HEK293 (cell line): Measurements from ENCODE around the gene CH25H.

Experiments
- ATF2 ChIP-seq: fragments of 450-650 bp; formaldehyde crosslinking; IDR thresholded peaks from 2 replicates; pipeline ENCODE4 v1.5.1; 2016; ENCODE audit warnings: missing biosample characterization, missing genetic modification characterization, low read depth
- CTCF ChIP-seq: fragments of 450-650 bp; formaldehyde crosslinking; IDR thresholded peaks from 2 replicates; pipeline ENCODE4 v1.5.1; 2016; ENCODE audit warnings: missing biosample characterization, missing genetic modification characterization
- GLI4 ChIP-seq: fragments of 450-650 bp; formaldehyde crosslinking; IDR thresholded peaks from 2 replicates; pipeline ENCODE4 v1.5.1; 2016; ENCODE audit warnings: missing biosample characterization, missing genetic modification characterization
- GLIS1 ChIP-seq: fragments of 450-650 bp; formaldehyde crosslinking; IDR thresholded peaks from 2 replicates; pipeline ENCODE4 v1.5.1; 2016; ENCODE audit warnings: missing biosample characterization, missing genetic modification characterization
- KLF9 ChIP-seq: fragments of 450-650 bp; formaldehyde crosslinking; IDR thresholded peaks from 2 replicates; pipeline ENCODE4 v1.5.1; 2016; ENCODE audit warnings: missing biosample characterization, missing genetic modification characterization, low read depth
- PBX3 ChIP-seq: sonication (generic); formaldehyde crosslinking; IDR thresholded peaks from 2 replicates; pipeline ENCODE4 v1.8.1; 2022; ENCODE audit warnings: mild to moderate bottlenecking, moderate library complexity, missing genetic modification reagents
- REPIN1 ChIP-seq: fragments of 450-650 bp; formaldehyde crosslinking; IDR thresholded peaks from 2 replicates; pipeline ENCODE4 v1.5.1; 2017; ENCODE audit warnings: missing biosample characterization, missing genetic modification characterization, low read depth
- ZBTB11 ChIP-seq: fragments of 450-650 bp; formaldehyde crosslinking; conservative IDR thresholded peaks from 2 replicates; pipeline ENCODE4 v1.5.1; 2016; ENCODE audit warnings: low read depth, missing biosample characterization, missing genetic modification characterization
- ZBTB17 ChIP-seq: fragments of 450-650 bp; formaldehyde crosslinking; IDR thresholded peaks from 2 replicates; pipeline ENCODE4 v1.5.1; 2016; ENCODE audit warnings: missing biosample characterization, missing genetic modification characterization
- ZBTB48 ChIP-seq: fragments of 450-650 bp; formaldehyde crosslinking; IDR thresholded peaks from 2 replicates; pipeline ENCODE4 v1.5.1; 2016; ENCODE audit warnings: missing biosample characterization, missing genetic modification characterization
- ZBTB7A ChIP-seq: fragments of 450-650 bp; formaldehyde crosslinking; IDR thresholded peaks from 2 replicates; pipeline ENCODE4 v1.5.1; 2016; ENCODE audit warnings: low read depth, missing biosample characterization, missing genetic modification characterization
- ZNF112 ChIP-seq: fragments of 450-650 bp; formaldehyde crosslinking; IDR thresholded peaks from 2 replicates; pipeline ENCODE4 v1.5.0; 2017; ENCODE audit warnings: missing biosample characterization, missing genetic modification characterization
- ZNF19 ChIP-seq: fragments of 450-650 bp; formaldehyde crosslinking; IDR thresholded peaks from 2 replicates; pipeline ENCODE4; 2016; ENCODE audit warnings: missing biosample characterization, missing genetic modification characterization, low read depth
- ZNF266 ChIP-seq: fragments of 450-650 bp; formaldehyde crosslinking; IDR thresholded peaks from 2 replicates; pipeline ENCODE4 v1.5.1; 2016; ENCODE audit warnings: missing biosample characterization, missing genetic modification characterization, low read depth
- ZNF404 ChIP-seq: fragments of 450-650 bp; formaldehyde crosslinking; IDR thresholded peaks from 2 replicates; pipeline ENCODE4 v1.5.1; 2017; ENCODE audit warnings: missing biosample characterization, missing genetic modification characterization
- ZNF426 ChIP-seq: fragments of 450-650 bp; formaldehyde crosslinking; IDR thresholded peaks from 2 replicates; pipeline ENCODE4 v1.5.1; 2017; ENCODE audit warnings: missing biosample characterization, missing genetic modification characterization, mild to moderate bottlenecking, inconsistent platforms, moderate library complexity
- ZNF473 ChIP-seq: fragments of 450-650 bp; formaldehyde crosslinking; IDR thresholded peaks from 2 replicates; pipeline ENCODE4 v1.5.1; 2017; ENCODE audit warnings: missing biosample characterization, missing genetic modification characterization
- ZNF48 ChIP-seq: fragments of 450-650 bp; formaldehyde crosslinking; IDR thresholded peaks from 2 replicates; pipeline ENCODE4 v1.5.1; 2016; ENCODE audit warnings: missing biosample characterization, missing genetic modification characterization
- ZNF488 ChIP-seq: fragments of 450-650 bp; formaldehyde crosslinking; IDR thresholded peaks from 2 replicates; pipeline ENCODE4 v1.5.1; 2016; ENCODE audit warnings: missing biosample characterization, missing genetic modification characterization
- ZNF580 ChIP-seq: fragments of 450-650 bp; formaldehyde crosslinking; IDR thresholded peaks from 2 replicates; pipeline ENCODE4 v1.5.1; 2016; ENCODE audit warnings: missing biosample characterization, missing genetic modification characterization
- ZNF624 ChIP-seq: fragments of 450-650 bp; formaldehyde crosslinking; IDR thresholded peaks from 2 replicates; pipeline ENCODE4 v1.5.1; 2017; ENCODE audit warnings: missing biosample characterization, missing genetic modification characterization
- ZNF626 ChIP-seq: fragments of 450-650 bp; sonication (Bioruptor Pico); formaldehyde crosslinking; IDR thresholded peaks from 2 replicates; pipeline ENCODE4 v1.5.1; 2018; ENCODE audit warnings: missing biosample characterization, missing genetic modification characterization, inconsistent platforms
- ZNF654 ChIP-seq: fragments of 450-650 bp; formaldehyde crosslinking; IDR thresholded peaks from 2 replicates; pipeline ENCODE4 v1.5.1; 2016; ENCODE audit warnings: low read depth, missing biosample characterization, missing genetic modification characterization
- ZNF660 ChIP-seq: fragments of 450-650 bp; IDR thresholded peaks from 2 replicates; pipeline ENCODE4 v1.5.1; 2018; ENCODE audit warnings: missing biosample characterization, mild to moderate bottlenecking, missing genetic modification characterization
- ZSCAN16 ChIP-seq: fragments of 450-650 bp; formaldehyde crosslinking; IDR thresholded peaks from 2 replicates; pipeline ENCODE4 v1.5.1; 2016; ENCODE audit warnings: missing biosample characterization, missing genetic modification characterization
- ZSCAN18 ChIP-seq: fragments of 450-650 bp; formaldehyde crosslinking; IDR thresholded peaks from 2 replicates; pipeline ENCODE4 v1.5.1; 2016; ENCODE audit warnings: missing biosample characterization, missing genetic modification characterization

CH25H gene

GRCh38 chr10:89217057-89217990 is 10.2 kb upstream of the CH25H start (continued):
- no peak for TF ChIP-seq ZBTB11 (tag by site-specific recombination)
- TF ChIP-seq ZNF266, result no peak
- no peak for TF ChIP-seq GLIS1
- no peak for TF ChIP-seq ZSCAN18 (tag by site-specific recombination)
- no peak for TF ChIP-seq ZBTB48 (tag by site-specific recombination)
- no peak for TF ChIP-seq GLI4
- no peak for TF ChIP-seq ZNF48 (tag by site-specific recombination)
- TF ChIP-seq ZNF473, result no peak
- peak; percentile 81 for TF ChIP-seq ZNF654 (tag by site-specific recombination)
- TF ChIP-seq ZNF488, result no peak
- no peak for TF ChIP-seq PBX3
- no peak for TF ChIP-seq ZBTB17
- TF ChIP-seq ZNF19, result no peak
- TF ChIP-seq ZNF624 (tag by site-specific recombination), result no peak
- peak; percentile 74 for TF ChIP-seq ZNF660 (tag by site-specific recombination)
- TF ChIP-seq ZNF426 (tag by site-specific recombination), result no peak
- TF ChIP-seq ZBTB7A (tag by site-specific recombination), result no peak
- no peak for TF ChIP-seq KLF9 (tag by site-specific recombination)
- no peak for TF ChIP-seq ZNF580 (tag by site-specific recombination)
- TF ChIP-seq REPIN1, result no peak
- no peak for TF ChIP-seq ZNF112 (tag by site-specific recombination)
- no peak for TF ChIP-seq ZNF404 (tag by site-specific recombination)
- TF ChIP-seq ZNF626 (tag by site-specific recombination), result no peak
- no peak for TF ChIP-seq ZSCAN16 (tag by site-specific recombination)
- no peak for TF ChIP-seq ATF2
- TF ChIP-seq CTCF, result peak; percentile 44; the same call in 1 of the 2 replicates
